VCaP (cell line): ENCODE results near the gene VCL.

Experiments used
- H3K27ac ChIP-seq: fragments of 450-650 bp; 2 replicates; pipeline ENCODE4 v1.5.1; 2017
- TF ChIP-seq, protein P1 (sequence below): fragments of 450-650 bp; conservative IDR thresholded peaks from 2 replicates; pipeline ENCODE4 v1.5.1; 2017; ENCODE audit warnings: mild to moderate bottlenecking, moderate library complexity

The VCL gene

DNA sequence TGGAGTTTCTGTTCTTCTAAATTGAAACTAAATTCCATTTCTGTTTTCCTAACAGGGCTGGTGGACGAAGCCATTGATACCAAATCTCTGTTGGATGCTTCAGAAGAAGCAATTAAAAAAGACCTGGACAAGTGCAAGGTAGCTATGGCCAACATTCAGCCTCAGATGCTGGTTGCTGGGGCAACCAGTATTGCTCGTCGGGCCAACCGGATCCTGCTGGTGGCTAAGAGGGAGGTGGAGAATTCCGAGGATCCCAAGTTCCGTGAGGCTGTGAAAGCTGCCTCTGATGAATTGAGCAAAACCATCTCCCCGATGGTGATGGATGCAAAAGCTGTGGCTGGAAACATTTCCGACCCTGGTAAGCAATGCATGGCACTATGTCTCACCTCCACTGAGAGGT, 107.1 kb downstream of the VCL start:
- TF ChIP-seq, protein P1, sequence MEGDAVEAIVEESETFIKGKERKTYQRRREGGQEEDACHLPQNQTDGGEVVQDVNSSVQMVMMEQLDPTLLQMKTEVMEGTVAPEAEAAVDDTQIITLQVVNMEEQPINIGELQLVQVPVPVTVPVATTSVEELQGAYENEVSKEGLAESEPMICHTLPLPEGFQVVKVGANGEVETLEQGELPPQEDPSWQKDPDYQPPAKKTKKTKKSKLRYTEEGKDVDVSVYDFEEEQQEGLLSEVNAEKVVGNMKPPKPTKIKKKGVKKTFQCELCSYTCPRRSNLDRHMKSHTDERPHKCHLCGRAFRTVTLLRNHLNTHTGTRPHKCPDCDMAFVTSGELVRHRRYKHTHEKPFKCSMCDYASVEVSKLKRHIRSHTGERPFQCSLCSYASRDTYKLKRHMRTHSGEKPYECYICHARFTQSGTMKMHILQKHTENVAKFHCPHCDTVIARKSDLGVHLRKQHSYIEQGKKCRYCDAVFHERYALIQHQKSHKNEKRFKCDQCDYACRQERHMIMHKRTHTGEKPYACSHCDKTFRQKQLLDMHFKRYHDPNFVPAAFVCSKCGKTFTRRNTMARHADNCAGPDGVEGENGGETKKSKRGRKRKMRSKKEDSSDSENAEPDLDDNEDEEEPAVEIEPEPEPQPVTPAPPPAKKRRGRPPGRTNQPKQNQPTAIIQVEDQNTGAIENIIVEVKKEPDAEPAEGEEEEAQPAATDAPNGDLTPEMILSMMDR: no peak
- no peak overlapping the region for H3K27ac ChIP-seq

DNA sequence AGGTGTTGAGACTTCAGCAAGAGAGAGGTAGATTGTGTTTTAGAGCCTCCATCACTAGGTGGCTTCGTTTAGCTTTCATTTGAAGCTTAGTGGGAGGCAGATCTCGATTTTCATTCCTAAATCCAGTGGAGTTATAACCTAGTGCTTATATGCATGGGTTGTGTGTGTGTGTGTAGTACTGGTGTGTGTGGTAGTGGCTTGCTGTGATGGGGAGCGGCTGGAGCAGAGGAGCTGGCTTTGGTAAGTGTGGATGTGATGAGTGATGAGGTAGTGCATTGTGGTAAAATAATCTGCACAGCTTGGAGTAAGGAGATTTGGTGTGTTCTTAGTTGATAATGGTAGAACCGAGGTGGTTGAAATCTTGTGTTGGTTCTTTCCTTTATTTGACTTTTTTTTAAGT, 109.5 kb downstream of the VCL start:
- no peak overlapping the region for H3K27ac ChIP-seq
- TF ChIP-seq, protein P1: no peak; the same call in 1 of the 2 replicates

DNA sequence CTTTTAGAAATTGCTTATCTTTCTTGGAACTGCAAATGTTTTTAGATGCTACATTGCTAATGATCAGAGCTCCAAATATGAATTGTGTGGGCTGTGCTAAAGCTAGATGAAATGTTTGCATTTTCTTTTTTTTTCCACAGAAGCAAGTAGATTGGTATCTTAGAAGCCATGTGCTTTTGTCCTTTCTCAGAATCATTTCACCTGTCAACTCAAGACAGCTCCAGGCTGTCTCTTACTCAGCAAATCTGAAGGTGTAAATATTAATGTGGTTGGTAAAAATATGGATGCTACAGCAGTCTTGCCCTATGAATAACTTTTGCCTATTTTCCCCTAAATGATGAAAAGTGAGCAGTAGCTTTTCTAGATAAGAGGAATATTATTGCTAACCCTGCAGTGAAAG, 111.5 kb downstream of the VCL start:
- TF ChIP-seq, protein P1: no peak
- H3K27ac ChIP-seq: no peak overlapping the region

DNA sequence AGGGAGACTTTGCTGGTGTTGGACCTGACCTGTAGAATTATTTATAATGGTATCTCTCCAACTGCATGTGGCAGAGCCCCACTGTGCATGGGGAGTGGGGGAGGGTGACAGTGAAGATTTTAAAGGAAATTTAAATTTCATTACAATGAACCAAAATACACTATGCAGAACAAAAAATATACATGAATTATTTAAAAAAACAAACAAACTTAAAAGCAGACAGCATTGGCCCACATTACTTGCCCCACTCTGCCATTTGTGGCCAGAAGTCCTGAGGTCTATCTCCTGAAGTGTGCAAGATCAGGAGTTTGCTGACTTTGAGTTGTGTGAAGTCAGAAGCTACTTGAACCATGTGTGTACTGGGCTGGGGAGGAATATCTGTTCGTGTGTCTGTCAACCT, 112.2 kb downstream of the VCL start:
- H3K27ac ChIP-seq: no peak overlapping the region

DNA sequence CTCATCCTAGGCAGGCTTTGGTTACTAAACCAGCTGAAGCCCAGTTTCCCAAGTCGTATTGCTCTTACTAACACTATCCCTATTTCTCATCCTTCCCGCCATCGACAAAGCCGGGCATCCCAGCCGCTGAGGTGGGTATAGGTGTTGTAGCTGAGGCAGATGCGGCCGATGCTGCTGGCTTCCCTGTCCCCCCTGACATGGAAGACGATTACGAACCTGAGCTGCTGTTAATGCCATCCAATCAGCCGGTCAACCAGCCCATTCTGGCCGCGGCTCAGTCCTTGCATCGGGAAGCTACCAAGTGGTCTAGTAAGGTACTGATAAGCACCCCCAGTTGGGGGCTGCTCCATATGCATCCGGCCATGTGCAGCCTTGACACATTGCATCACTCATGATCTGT, 113.9 kb downstream of the VCL start:
- TF ChIP-seq, protein P1: no peak
- H3K27ac ChIP-seq: no peak overlapping the region

More for the DNA sequence above, 112.2 kb downstream of the VCL start:
- TF ChIP-seq, protein P1: no peak

DNA sequence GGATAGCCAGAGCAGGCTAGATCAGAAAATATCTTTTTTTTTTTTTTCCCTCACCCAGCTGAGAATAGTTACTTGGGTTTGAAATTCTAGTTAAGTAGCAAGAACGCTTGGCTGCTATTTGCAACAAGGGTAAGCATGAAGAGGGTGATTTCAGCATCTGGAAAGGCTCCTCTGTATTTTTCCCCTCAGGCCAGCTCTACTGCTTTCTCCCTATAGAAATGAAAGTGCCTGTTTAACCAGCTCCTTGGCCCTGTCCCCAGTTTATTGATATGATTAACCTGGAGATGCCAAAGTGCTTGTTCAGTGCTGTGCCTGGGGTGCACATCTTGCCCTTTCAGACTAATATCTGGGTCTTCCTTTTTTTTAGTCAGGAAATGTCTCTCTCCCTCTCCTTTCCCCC, 115.6 kb downstream of the VCL start:
- TF ChIP-seq, protein P1: no peak
- peak overlapping the region; percentile 11; the same call in 1 of the 2 replicates for H3K27ac ChIP-seq

DNA sequence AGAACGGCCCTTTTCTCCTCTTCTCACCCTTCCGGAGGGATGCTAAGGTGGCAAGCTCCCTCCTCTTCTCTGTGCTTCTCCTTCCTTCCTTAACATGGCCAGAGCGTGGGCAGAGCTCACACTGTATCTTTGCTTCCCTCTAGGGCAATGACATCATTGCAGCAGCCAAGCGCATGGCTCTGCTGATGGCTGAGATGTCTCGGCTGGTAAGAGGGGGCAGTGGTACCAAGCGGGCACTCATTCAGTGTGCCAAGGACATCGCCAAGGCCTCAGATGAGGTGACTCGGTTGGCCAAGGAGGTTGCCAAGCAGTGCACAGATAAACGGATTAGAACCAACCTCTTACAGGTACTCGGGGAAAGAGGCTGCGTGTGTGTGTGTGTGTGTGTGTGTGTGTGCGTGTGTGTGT, 116.1 kb downstream of the VCL start:
- peak overlapping the region; percentile 11; the same call in 1 of the 2 replicates for H3K27ac ChIP-seq
- TF ChIP-seq, protein P1: no peak

DNA sequence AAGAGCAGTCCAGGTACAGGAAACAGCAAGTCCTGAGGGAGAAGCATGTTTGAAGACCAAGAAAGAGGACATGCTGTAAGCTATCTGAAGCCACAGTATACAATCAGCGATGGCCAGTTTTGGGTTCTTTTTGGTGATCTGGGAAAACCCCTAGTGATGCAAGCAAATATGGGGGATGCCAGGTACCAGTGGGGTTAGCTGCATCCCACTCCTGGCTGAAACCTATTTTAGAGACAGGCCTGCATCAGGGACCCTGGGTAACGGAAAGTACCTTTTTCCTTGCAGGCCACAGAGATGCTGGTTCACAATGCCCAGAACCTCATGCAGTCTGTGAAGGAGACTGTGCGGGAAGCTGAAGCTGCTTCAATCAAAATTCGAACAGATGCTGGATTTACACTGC, 119.8 kb downstream of the VCL start:
- TF ChIP-seq, protein P1: no peak
- no peak overlapping the region for H3K27ac ChIP-seq
